Natural killer cell (primary cell): ENCODE data around the gene ADGRV1. TPM values are rescaled to one million over a fixed set of nuclear protein-coding genes. Genes with fewer than 3 reads are reported as not detected.

Source experiments
- ATAC-seq, 3 donors: fragments of 150-1000 bp in 2 of 3; fragments of 200-7000 bp in 1 of 3; cut with Tn5 transposase; 1 replicate in 1 of 3; 2 replicates in 2 of 3; pipeline ENCODE4 v1.10.0; 2021; ENCODE audit warnings: mild to moderate bottlenecking in 2 of 3, moderate library complexity in 2 of 3
- DNase-seq, 2 donors: peaks; one replicate each; pipeline versions ENCODE4 v3.0.0 to v3.0.0-alpha.2; 2013 to 2021; ENCODE audit warnings: mixed read lengths in 1 of 2
- H3K27ac ChIP-seq: one replicate; pipeline ENCODE4 v1.5.1; 2013; ENCODE audit warnings: mild to moderate bottlenecking, low read length
- H3K27me3 ChIP-seq: one replicate; pipeline ENCODE4 v1.6.1; 2013; ENCODE audit warnings: low read length; ENCODE audit not compliant: control insufficient read depth, insufficient read depth
- H3K36me3 ChIP-seq: one replicate; pipeline ENCODE4 v1.6.1; 2013; ENCODE audit warnings: low read length; ENCODE audit not compliant: control insufficient read depth, insufficient read depth
- H3K4me1 ChIP-seq: one replicate; pipeline ENCODE4 v1.6.1; 2013; ENCODE audit warnings: low read length; ENCODE audit not compliant: control insufficient read depth, insufficient read depth
- H3K4me3 ChIP-seq: one replicate; pipeline ENCODE4 v1.5.1; 2013; ENCODE audit warnings: low read length
- H3K9me3 ChIP-seq: one replicate; pipeline ENCODE4 v1.6.1; 2013; ENCODE audit warnings: low read length; ENCODE audit not compliant: control insufficient read depth, insufficient read depth
- H3K27ac Mint-ChIP-seq, 2 donors: one replicate each; pipeline ENCODE4 v1.8.0; 2022; ENCODE audit warnings: mild to moderate bottlenecking in 2 of 2, mixed read lengths in 2 of 2, moderate library complexity in 1 of 2
- H3K27me3 Mint-ChIP-seq, 2 donors: one replicate each; pipeline ENCODE4 v1.8.0; 2022; ENCODE audit warnings: low read depth in 2 of 2, mixed read lengths in 2 of 2
- H3K36me3 Mint-ChIP-seq: one replicate; pipeline ENCODE4 v1.8.0; 2022; ENCODE audit warnings: mixed read lengths
- H3K4me1 Mint-ChIP-seq, 2 donors: one replicate each; pipeline ENCODE4 v1.8.0; 2022; ENCODE audit warnings: mixed read lengths in 2 of 2
- H3K4me3 Mint-ChIP-seq: one replicate; pipeline ENCODE4 v1.8.0; 2022; ENCODE audit warnings: mild to moderate bottlenecking, moderate library complexity, mixed read lengths
- H3K9me3 Mint-ChIP-seq, 2 donors: one replicate each; pipeline ENCODE4 v1.8.0; 2022; ENCODE audit warnings: mixed read lengths in 2 of 2
- WGBS: methylation state at CpG from one replicate; pipeline ENCODE4 v1.1.7; 2013; ENCODE audit warnings: missing lambda C conversion rate; ENCODE audit not compliant: insufficient coverage; 5-methylcytosine and 5-hydroxymethylcytosine counted together
- intact Hi-C: fragments of 100-400 bp; cut with micrococcal nuclease; formaldehyde crosslinking; loops from one replicate; pipeline ENCODE4 v1.14.2; 2022
- total RNA-seq, 4 donors: library from RNA; stranded (reverse); fragments of 120-200 nt in 1 of 4; gene quantifications; one replicate each; pipeline versions ENCODE4 v1.2.3 to v1.2.4, GENCODE V29; 2013 to 2022
- TF ChIP-seq, protein P1 (sequence below): fragments of 200-600 bp; IDR thresholded peaks from one replicate; pipeline ENCODE4 v1.8.0; 2022; ENCODE audit warnings: antibody characterized with exemption

Gene ADGRV1
- total RNA-seq, 3 donors from 2014 or later (not counting 1 experiment from before 2014, with no cell fraction given), result 0.50 to 0.71 TPM; not detected in 1

DNA sequence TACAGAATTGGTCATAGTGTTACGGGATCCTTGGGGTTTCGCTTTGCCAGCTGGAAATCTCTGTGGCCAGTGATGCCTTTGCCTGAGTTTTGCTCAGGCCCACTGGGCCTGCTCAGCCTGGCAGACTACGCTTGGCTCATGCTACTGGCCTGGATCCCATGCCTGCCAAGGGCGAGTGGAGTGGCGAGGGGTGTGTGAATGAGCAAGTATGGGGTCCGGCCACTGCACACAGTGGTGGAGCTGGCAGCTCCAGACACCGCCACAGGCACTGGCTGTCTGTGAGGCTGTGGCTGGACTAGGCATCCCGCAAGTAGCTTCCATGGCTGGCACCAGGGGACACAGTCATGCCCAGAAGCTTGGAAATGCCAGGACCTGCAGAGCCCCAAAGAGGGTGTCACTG, 584.2 kb downstream of the ADGRV1 start:
- Mint-ChIP-seq H3K4me3 (no peak overlapping the region), H3K27ac (no peak overlapping the region), H3K9me3 (no peaks in the 10 kb centered on the region), H3K27me3 (peaks cover 0 to 3% of the 10 kb centered on the region in 2 donors), H3K4me1 (peaks cover 31 to 34% of the 10 kb centered on the region in 2 donors), H3K36me3 (no peaks in the 10 kb centered on the region)
- Histone ChIP-seq H3K9me3 (no peaks in the 10 kb centered on the region), H3K27me3 (no peaks in the 10 kb centered on the region), H3K27ac (no peak overlapping the region), H3K4me3 (no peak overlapping the region), H3K4me1 (peaks cover 5% of the 10 kb centered on the region), H3K36me3 (no peaks in the 10 kb centered on the region)
- no peak for ATAC-seq
- no peak for DNase-seq
- intact Hi-C loops, result no loop called here
- TF ChIP-seq, protein P1, sequence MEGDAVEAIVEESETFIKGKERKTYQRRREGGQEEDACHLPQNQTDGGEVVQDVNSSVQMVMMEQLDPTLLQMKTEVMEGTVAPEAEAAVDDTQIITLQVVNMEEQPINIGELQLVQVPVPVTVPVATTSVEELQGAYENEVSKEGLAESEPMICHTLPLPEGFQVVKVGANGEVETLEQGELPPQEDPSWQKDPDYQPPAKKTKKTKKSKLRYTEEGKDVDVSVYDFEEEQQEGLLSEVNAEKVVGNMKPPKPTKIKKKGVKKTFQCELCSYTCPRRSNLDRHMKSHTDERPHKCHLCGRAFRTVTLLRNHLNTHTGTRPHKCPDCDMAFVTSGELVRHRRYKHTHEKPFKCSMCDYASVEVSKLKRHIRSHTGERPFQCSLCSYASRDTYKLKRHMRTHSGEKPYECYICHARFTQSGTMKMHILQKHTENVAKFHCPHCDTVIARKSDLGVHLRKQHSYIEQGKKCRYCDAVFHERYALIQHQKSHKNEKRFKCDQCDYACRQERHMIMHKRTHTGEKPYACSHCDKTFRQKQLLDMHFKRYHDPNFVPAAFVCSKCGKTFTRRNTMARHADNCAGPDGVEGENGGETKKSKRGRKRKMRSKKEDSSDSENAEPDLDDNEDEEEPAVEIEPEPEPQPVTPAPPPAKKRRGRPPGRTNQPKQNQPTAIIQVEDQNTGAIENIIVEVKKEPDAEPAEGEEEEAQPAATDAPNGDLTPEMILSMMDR, result no peak
- WGBS, result 95% methylated on average over 8 of the region's 8 CpGs

DNA sequence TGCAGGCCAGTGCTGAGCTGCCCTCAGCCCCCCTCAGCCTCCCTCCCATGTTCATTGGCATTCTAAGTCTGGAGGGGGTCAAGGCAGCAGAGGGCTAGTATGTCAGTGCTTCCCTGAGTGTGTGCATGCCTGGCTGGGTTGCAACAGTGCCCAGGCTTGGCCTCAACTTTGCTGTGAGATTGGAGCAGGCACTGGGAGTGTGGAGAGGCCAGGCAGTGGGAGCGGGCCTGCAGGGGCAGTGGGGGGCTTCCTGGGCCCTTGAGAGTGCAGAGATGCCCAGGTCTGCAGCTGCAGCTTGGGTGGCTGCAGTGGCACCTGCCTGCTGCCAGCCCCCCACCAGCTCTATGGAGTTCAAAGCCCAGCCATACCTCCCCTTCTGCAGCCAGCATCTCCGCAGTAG, 585.2 kb downstream of the ADGRV1 start:
- H3K4me1 Mint-ChIP-seq, result peaks cover 41% of the 10 kb centered on the region in 2 donors
- H3K36me3 Mint-ChIP-seq, result no peaks in the 10 kb centered on the region
- TF ChIP-seq, protein P1, result no peak
- ATAC-seq (no peak), DNase-seq (no peak)
- H3K9me3 Mint-ChIP-seq, result no peaks in the 10 kb centered on the region
- Histone ChIP-seq H3K27ac (no peak overlapping the region), H3K9me3 (peaks cover 5% of the 10 kb centered on the region), H3K4me3 (no peak overlapping the region), H3K4me1 (peaks cover 11% of the 10 kb centered on the region), H3K27me3 (no peaks in the 10 kb centered on the region), H3K36me3 (no peaks in the 10 kb centered on the region)
- peaks cover 0 to 4% of the 10 kb centered on the region in 2 donors for H3K27me3 Mint-ChIP-seq
- WGBS, result 89% methylated on average over 2 of the region's 2 CpGs
- no peak overlapping the region for H3K27ac Mint-ChIP-seq
- intact Hi-C loops, result no loop called here
- H3K4me3 Mint-ChIP-seq, result no peak overlapping the region

DNA sequence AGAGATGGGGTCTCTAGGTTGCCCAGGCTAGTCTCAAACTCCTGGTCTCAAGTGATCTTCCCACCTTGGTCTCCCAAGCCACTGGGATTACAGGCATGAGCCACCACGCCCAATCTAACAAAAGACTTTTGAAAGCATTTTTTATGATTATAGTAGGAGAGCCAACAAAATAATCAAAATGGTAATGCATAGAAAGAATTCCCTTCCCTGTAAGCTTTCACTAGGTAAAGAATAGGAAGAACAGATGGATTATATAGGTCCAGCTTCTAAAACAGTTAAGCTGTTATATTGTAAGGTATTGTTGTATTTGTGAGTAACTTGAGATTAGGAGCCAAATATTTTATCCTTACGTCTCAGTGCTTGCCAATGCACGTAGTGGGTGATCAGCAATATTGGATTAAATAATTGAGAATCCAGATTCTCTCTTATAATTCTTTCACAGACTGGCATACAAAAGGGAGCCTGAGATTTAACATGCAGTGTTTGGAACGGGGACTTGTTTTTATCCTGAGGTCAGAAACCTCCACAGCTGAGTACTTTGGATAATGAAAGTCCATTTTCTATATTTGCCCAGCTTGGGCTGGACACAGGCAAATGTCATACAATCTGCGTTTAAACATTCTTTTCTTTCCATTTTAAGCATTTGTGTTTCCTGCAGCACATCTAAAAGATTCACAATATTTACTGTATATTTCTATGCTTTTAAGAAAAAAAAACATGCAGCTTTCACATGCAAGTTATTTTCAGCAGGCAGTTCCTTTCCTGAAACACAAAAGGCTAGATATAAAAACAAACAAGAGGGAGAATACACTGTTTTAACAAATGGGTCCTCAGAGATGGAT, 586.1 kb downstream of the ADGRV1 start:
- TF ChIP-seq, protein P1, result no peak
- peaks cover 38 to 39% of the 10 kb centered on the region in 2 donors for H3K4me1 Mint-ChIP-seq
- Histone ChIP-seq H3K4me3 (no peak overlapping the region), H3K4me1 (peaks cover 11% of the 10 kb centered on the region), H3K27me3 (no peaks in the 10 kb centered on the region), H3K9me3 (peaks cover 5% of the 10 kb centered on the region), H3K36me3 (no peaks in the 10 kb centered on the region), H3K27ac (no peak overlapping the region)
- H3K36me3 Mint-ChIP-seq, result no peaks in the 10 kb centered on the region
- intact Hi-C loops, result no loop called here
- no peak for DNase-seq
- no peaks in the 10 kb centered on the region for H3K9me3 Mint-ChIP-seq
- ATAC-seq, result no peak
- peaks cover 0 to 4% of the 10 kb centered on the region in 2 donors for H3K27me3 Mint-ChIP-seq
- WGBS, result 94% methylated on average over 4 of the region's 5 CpGs
- H3K4me3 Mint-ChIP-seq, result no peak overlapping the region
- H3K27ac Mint-ChIP-seq, result no peak overlapping the region

DNA sequence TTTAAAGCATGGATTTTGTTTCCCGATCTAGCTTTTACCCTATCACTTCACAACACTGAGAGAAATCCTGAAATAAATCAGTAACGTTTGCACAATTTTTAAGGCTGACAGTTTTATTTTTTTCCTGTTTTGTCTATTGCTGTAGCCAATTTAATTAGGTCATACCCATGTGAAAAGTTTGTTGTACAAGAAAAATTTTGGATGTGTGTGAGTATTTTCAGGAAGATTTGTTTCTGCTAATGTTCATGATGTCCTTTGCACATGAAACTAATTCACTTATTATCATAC, 586.7 kb downstream of the ADGRV1 start:
- ATAC-seq (no peak), DNase-seq (no peak)
- Mint-ChIP-seq H3K4me1 (peaks cover 37 to 38% of the 10 kb centered on the region in 2 donors), H3K9me3 (no peaks in the 10 kb centered on the region), H3K27me3 (peaks cover 0 to 4% of the 10 kb centered on the region in 2 donors), H3K27ac (no peak overlapping the region), H3K4me3 (no peak overlapping the region), H3K36me3 (no peaks in the 10 kb centered on the region)
- Histone ChIP-seq H3K36me3 (no peaks in the 10 kb centered on the region), H3K27ac (no peak overlapping the region), H3K27me3 (no peaks in the 10 kb centered on the region), H3K9me3 (peaks cover 5% of the 10 kb centered on the region), H3K4me3 (no peak overlapping the region), H3K4me1 (peaks cover 11% of the 10 kb centered on the region)
- 30% methylated on average over 2 of the region's 2 CpGs for WGBS
- TF ChIP-seq, protein P1, result no peak
- intact Hi-C loops, result no loop called here
